HG02870 (cell line): ENCODE results near the gene SMG6.
A peak's percentile ranks its signal among the peaks of the same experiment; 100 is the strongest.
"Not testable (repeated sequence)": the region's sequence is repeated elsewhere in the genome, so short reads cannot be mapped to it uniquely, and the experiment has no call there.

ENCODE experiments used
- ATAC-seq: cut with Tn5 transposase; IDR thresholded peaks from one replicate; pipeline ENCODE4 v1.9.1; 2021; ENCODE audit warnings: mild to moderate bottlenecking, moderate library complexity; ENCODE audit not compliant: unreplicated experiment

Gene SMG6

DNA sequence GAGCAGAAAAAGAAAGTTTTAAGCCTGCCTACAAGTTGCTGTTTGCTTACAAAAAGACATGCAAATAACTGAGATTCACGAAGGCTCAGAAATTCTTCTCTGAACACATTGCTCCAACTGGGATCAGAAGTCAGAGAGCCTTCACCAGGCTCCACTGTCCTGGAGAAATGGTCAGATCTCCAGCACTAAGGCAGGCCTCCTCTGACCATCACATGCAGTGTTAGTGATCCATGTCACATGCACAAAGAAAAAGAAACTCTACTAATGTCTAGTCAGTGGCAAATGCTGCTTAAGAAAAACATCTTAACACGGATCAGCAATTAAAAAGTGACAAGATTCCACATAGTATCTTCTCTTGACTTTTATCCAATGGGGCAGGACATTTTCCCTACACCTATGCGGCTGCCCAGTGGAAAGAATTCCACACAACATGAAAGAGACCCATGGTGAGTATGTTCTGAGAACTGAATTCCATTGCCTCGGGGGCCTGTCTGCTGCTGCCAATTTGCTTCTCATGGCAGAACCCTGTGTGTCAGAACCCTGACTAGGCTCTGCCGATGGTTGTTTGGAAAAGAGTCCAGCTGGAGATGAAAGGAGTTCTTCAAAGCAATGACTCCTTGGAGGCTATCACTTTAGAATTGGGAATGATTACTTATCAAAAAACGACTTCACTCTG lies 152.1 kb downstream of the SMG6 start:
- no peak for ATAC-seq

DNA sequence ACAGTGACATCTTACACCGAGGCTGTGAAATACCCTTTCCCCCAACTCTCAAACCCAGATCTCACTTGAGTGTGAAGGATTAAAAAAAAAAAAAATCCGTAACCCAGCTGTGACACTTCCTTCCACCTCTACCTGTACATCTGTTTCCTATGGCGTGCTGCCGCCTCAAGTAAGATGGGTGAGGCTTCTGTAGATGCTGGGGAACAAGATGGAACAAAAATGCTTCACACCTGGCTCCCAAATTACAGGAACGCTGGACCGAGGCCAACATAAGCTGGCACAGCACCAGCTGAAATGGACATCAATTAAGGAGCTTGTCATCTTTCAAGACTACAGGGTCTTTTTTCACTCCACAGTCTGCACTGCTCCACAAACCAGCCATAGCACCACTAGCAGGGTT lies 152.8 kb downstream of the SMG6 start:
- ATAC-seq = no peak

DNA sequence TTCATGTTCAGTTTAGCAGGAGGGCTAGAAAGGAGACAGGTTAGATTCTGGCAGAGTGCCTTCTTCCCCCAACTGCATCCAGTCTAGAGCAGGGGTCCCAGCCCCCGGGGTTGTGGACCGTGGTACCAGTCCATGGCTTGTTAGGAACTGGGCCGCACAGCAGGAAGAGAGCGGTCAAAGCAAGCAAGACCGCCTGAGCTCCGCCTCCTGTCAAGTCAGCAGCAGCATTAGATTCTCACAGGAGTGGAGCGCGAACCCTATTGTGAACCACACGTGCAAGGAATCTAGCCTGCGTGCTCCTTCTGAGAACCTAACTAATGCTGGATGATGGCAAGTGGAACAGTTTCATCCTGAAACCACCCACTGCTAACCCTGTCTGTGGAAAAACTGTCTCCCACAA lies 153.7 kb downstream of the SMG6 start:
- ATAC-seq = no peak

DNA sequence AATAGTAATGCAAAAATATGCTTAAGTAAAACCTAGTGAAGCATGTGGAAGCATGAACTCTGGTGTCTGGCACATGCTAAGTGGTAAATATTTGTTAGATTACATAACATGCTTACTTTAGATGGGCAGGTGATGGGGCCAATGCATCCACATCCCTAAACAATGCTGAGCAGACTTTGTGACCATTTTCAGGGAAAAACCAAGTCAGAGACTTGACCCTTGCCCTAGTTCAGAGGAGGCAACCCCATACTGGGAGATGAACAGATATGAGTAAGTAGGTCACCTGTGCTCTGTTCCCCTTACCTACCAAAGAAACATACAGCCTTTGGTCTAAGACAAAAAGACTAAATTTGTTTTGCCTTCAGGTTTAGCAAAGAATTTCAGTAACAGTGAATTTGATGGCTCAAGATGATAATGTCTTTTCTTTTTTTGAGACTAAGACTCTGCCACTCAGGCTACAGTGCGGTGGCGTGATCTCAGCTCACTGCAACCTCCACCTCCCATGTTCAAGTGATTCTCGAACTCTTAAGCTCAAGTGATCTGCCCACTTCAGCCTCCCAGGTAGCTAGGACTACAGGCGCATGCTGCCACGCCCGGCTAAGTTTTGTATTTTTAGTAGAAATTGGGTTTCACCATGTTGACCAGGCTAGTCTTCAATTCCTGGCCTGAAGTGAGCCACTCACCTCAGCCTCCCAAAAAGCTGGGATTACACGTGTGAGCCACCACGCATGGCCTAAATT lies 157.3 kb downstream of the SMG6 start:
- ATAC-seq = no peak

DNA sequence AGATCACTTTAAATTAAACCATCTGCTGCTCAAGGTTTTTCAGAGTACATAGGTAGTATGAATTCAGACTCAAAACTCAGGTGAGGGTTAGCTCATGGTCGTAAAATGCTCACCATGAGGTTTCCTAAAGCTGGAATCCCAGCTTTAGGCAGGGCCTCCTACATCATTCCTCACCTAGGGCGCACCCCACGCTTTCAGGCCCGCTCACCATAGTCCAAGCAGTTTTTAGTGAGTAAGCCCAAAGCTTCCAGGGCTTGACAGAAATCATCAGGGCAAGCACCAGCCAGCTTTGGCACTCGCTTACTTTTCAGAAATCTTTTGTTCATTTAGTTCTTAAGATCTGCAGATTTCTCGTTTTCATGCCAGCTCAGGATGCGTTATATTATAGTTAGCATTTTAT lies 158.9 kb downstream of the SMG6 start:
- no peak for ATAC-seq

DNA sequence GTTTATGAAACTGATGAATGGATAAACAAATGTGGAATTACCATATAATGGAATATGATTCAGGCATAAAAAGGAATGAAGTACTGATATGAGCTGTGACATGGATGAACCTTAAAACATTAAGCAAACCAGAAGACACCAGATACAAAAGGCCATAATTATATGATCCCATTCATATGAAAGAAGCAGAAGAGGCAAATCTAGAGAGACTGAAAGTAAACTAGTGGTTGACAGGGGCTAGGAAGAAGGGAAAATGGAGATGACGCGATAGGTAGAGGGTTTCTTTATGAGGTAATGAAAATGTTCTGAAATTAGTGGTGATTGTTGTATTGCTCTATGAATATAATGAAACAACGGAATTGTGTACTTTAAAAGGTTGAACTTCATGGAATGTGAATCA lies 160.3 kb downstream of the SMG6 start:
- ATAC-seq = no peak

DNA sequence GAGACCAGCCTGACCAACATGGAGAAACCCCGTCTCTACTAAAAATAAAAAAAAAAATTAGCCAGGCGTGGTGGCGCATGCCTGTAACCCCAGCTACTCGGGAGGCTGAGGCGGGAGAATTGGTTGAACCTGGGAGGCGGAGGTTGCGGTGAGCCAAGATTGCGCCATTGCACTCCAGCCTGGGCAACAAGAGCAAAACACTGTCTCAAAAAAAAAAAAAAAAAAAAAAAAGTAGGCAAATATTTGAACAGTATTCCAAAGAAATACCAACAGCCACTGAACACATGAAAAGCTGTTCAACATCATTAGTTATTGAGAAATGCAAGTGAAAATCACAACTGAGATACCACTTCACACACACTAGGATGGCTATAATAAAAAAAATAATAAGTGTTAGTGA lies 160.9 kb downstream of the SMG6 start:
- not testable (repeated sequence) for ATAC-seq

DNA sequence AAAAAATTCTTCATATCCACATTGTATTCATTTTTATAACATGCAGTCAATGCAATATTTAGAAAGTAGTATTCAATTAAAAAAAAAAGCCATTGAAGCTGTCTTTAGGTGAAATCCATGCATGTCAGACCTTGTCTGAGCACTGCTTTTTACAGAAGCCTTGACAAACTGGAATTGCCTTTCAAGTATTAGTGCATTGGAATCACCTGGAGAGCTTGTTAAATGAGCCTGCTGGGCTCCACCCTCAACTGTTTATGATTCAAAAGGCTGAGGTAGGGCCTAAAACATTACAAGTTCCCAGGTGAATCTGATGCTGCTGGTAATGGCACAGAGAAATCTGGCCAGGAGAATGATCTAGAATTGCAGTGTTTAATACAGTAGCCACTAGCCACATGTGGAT lies 162.9 kb downstream of the SMG6 start:
- no peak for ATAC-seq

DNA sequence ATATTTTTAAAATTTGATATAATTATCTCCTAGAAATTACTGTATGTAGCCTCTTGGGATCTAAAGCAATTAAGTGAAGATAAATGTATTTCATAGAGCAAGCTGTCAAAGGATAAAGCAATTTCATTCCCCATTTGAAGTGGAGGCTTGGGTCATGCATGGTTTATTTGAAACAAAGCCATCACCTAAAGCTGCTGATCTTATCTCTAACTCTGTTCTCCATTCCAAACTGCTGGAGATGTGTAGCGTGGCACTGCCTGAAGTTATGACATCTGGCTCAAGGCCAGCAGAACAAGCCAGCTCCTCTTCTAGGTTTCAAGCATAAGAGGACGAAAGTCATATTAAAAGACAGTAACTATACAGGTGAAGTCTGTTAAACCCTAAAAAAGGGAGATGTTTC lies 164.8 kb downstream of the SMG6 start:
- ATAC-seq = peak; percentile 19

DNA sequence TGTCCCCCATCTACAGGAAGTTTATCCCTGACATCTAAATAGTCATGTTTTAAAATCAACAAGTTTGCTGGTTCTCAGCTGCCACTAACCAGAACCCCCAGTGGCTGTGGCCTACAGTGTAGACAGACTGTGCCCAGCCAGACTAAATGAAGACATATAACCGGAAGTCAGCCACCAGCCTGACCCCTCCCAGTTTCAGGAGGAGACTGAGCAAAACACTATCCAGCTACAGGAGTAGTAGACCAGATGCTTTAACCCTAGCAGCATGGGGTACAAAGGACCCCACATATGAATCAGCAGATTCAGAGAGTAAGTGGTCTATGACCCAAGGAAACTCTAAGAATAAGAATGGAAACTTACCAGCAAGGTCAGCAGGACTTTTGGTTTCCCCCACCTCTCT lies 165.3 kb downstream of the SMG6 start:
- ATAC-seq = peak; percentile 59

DNA sequence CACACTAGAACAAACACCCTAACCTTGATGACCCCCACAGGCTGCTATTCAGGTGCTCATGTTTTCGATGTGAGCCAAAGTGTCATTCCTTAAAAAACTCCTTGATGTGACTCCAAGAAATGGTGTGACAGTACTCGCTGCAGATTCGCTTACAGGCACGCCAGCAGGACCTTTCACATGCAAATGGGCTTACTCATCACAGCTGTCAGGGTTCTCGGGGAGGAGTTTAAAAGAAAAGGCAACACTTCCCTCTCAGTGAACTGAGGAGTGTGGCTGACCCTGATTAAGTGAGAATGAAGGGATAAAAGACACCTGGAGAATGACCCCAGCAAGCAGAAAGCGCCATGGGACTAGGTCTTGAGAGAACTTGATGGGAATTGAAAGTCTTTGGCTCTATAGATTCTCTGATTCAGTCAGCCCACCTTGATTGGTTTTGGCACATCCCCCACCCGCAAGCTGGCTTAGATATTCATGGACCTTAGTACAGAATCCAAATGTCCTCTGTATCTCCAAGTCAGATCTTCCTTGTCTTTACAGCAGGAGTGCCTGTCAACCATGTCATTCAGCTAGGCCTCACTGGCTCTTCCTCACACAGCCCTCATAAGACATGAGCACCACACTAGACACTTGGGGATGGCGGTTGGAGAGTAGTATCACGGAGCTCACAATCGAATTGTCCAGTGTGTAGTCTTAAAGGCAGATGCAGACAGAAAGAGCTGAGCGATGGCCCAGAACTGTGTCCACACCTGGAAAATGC lies 166.1 kb downstream of the SMG6 start:
- peak; percentile 60 for ATAC-seq

DNA sequence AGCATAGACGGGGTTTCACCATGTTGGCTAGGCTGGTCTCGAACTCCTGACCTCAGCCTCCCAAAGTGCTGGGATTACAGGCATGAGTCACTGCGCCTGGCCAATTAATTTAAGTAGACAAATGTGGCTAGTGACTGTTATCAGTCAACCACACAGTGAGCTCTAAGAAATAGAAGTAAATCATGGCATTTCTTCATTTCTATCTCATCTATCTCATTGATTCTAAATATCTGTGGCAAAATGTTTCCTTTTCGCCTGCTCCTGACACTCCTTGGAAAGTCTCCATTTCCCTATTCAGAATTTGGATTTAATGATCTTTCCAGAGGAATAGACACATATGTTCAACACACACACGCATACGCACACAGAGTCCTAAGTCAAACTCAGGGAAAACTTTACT lies 167.3 kb downstream of the SMG6 start:
- no peak for ATAC-seq

DNA sequence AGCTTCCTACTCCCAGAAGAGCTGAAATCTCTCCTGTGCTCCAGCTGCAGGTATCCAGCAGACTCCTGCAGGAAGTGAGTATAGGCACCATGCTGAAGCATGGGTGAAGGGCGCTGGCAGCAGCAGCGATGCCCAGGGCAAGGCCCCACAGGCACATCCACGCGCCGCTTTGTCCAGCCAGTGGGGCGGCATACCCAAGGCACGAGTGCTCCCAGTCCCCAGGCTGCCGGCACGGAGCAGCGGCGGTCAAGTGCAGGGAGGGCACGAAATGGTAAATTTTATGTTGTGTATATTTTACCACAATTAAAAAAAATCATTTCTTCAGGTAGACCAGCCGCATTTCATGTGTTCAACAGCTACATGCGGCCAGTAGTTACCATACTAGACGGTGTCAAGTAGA lies 175.6 kb downstream of the SMG6 start:
- no peak for ATAC-seq

DNA sequence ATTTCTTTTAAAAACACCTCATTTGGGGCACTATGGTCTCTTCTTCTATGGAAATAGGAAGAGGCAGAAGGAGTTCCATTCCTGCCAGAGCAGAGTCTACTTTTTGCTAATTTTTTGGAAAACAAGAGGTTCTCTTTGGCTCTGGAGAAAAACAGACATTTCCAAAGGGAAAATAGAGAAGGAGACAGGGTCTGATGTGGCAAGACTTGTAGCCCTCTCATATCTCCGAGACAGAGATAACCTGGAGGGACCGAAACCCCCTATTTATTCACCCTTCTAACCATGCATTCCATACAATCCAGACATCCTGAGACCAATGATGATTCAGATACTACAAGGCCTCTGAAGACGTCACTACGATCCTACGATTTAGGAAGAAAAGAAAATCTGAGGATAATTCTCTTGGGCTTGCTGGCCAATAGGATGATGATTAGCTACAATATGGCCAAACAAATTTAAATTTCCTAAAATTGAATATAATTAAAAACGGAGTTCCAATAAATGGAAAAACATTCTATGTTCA lies 178.5 kb downstream of the SMG6 start:
- ATAC-seq = no peak

DNA sequence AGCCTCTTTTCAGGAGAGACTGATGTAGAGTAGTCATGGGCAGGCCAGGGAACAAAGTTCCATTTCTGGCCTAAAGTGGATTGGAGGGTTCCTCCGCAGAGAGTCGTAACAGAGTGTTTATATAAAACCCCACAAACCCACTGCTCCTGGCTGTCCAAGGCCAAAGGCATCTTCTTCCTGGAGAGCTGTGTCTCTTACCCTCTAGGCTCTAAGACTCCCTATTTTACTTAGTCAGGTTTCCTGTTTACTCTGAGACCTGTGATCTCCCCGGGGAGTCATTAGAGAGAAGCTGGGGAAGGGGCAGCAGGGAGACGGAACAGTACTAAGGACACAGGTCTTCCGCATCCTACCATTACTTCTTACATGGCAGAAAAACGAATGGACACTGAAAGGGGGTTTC lies 179.2 kb downstream of the SMG6 start:
- ATAC-seq = no peak

DNA sequence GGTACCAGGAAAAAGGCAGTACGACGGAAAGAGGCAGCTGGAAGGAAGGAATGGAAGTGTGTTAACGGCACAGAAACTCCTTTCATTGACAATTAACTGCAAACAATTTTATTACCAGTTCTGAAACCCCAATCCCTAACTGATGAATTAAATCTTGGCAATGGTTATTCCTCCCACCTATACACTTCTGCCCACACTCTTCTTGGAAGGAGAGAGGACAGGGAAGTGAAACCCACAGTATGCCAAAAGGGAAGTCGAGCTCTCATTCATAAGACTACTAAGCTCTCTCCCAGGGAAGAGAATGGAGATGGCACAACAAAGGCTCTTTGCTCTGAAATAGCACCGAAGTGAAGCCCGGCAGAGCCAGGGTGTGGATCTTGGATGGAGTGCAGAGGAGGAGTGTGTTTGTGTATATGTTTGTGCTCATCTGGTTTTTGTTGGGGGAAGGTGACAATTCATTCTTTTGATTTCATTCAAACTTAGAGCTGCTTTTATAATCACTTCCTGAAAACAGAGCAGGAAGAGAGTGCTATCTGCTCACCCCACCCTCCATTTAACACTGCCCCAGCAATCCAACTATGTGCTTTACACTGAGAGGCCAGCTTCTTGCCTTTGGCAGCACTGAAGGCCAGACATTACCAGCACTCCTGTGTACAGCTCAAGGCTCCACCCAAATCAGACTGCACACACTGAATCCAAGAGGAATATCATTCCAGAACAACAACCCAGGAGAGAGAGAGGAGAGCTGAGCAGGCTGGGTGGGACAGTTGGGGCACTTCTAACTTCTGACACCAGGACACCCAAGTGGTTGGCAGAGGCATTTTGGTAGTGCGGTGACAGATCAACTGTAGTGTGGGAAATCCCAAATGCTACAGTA lies 180.0 kb downstream of the SMG6 start:
- ATAC-seq = no peak

DNA sequence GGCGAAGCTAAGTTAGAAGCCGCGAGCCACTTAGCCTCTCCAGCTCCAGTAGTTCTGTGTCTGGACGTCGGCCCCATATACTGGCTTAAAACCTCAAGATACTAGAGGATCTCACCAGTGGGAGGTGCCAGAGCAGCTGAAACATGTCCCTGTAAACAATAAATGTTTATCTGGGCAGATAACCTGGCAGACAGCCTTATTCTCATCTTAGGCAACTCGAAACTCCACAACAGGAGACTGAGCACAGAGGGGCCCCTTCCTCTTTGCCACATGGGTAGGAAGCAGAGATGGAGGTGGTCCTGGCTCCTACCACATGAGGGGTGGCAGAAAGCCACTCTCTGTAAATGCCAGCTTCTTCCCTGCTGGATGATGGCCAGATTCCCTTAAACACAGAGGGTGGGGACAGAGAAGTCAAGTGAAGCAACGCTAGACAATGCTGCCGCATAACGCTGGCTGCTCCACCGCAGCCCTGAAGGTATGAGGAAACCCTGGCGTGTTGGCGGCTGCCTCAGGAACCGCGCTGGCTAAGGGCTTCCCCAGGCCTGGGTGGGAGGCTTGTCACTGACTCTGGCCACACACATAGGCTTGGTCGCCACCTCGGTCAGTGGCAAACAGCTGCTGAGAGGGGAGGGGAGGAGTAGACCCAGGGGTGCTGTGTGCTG lies 180.8 kb downstream of the SMG6 start:
- no peak for ATAC-seq

DNA sequence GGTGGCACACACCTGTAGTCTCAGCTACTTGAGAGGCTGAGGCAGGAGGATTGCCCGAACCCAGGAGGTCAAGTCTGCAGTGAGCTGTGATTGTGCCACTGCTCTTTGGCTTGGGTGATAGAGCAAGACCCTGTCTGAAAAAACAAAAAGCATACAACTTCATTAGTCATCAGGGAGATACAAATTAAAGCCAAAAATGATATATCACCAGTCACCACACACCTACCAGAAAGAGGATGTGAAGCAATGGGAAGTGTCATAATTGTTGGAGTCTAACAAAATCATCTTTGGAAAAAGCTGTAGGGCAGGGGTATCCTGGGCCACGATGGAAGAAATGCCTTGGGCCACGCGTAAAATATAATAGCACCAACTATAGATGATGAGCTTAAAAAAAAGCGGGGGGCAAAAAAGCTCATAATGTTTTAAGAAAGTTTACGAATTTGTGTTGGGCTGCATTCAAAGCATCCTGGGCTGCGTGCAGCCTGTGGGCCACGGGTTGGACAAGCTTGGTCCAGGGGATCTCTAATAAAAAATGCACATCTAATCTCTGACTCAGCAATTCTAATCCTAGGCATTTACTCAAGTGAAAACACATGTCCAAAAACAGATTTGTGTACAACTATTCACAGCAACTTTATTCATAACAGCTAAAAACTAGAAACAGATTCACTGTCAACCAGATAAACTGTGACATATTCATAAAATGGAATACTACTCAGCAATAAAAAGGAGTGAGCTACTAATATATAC lies 182.8 kb downstream of the SMG6 start:
- ATAC-seq = no peak

DNA sequence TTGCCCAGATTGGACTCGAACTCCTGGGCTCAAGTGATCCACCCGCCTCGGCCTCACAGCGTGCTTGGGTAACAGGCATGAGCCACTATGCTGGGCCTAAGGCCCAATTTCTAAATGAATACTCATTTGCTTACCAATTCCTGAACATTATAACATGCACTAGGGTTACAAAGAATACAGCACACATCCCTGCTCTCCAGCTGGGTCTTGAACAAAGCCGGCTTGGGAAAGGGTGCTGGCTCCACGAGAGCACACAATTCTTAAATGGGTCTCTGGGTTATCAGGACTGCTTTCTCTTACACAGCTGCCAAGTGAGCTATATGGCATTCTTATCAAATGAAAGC lies 190.3 kb downstream of the SMG6 start:
- ATAC-seq = no peak

DNA sequence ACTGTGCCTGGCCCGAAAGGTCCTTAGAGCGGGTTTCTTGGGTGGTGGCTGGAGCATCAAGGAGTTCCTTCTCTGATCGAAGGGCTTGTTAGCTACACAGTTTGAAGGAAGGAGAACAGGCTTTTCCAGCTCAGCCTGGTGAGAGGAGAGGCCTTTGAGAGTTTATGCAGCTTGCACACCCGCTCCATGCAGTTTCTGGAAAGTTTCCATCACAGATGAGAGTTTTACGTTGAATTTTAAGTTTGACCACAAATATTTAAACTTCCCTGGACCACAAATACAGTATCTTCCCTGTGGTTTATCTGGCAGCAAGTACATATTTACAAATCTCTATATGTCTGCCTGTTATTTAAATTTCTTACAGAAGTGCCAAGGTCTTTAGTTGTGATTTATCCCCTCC lies 191.9 kb downstream of the SMG6 start:
- ATAC-seq = no peak
